Stimulated activated naive CD4-positive, alpha-beta T cell treated with Interleukin-2 at 50 U/mL for 16 hours (primary cell): ENCODE data around the gene DQX1.
A peak's percentile ranks its signal among the peaks of the same experiment; 100 is the strongest.

Experiments used
- DNase-seq: peaks from one replicate; lab custom pipeline; 2025; lab: John Stamatoyannopoulos, UW

The DQX1 gene

GRCh38 chr2:74507926-74508520 lies 18.0 kb downstream of the DQX1 start:
- no peak for DNase-seq

GRCh38 chr2:74507145-74507925 lies 18.7 kb downstream of the DQX1 start, which contains the start of gene PCGF1:
Gene PCGF1, minus strand, starts transcription at chr2:74507695. Its CDS starts 27 bp downstream, at chr2:74507668.
- DNase-seq: peak; percentile 98

GRCh38 chr2:74505448-74506246 lies 20.4 kb downstream of the DQX1 start:
- no peak for DNase-seq

GRCh38 chr2:74504591-74504990 lies 21.4 kb downstream of the DQX1 start:
- DNase-seq: no peak

- no peak for DNase-seq
Measured at GRCh38 chr2:74503506-74504475, 22.2 kb downstream of the DQX1 start.

- no peak for DNase-seq
Measured at GRCh38 chr2:74502720-74503505, 23.1 kb downstream of the DQX1 start.

- DNase-seq: no peak
Measured at GRCh38 chr2:74502147-74502719, 23.8 kb downstream of the DQX1 start.

GRCh38 chr2:74501335-74502071 lies 24.5 kb downstream of the DQX1 start:
- DNase-seq: no peak

GRCh38 chr2:74500578-74500946 lies 25.5 kb downstream of the DQX1 start:
- DNase-seq: no peak

- no peak for DNase-seq
Measured at GRCh38 chr2:74499940-74500577, 26.0 kb downstream of the DQX1 start.

- DNase-seq: peak; percentile 16
Measured at GRCh38 chr2:74499267-74499939, 26.6 kb downstream of the DQX1 start, which contains the start of gene LBX2. Gene LBX2, minus strand, starts transcription at chr2:74499603. Its CDS starts 66 bp downstream, at chr2:74499537.

- DNase-seq: no peak
Measured at GRCh38 chr2:74498500-74499266, 27.3 kb downstream of the DQX1 start.

- no peak for DNase-seq
Measured at GRCh38 chr2:74497777-74498499, 28.1 kb downstream of the DQX1 start.

- DNase-seq: no peak
Measured at GRCh38 chr2:74496997-74497776, 28.8 kb downstream of the DQX1 start.

- no peak for DNase-seq
Measured at GRCh38 chr2:74495440-74495839, 30.6 kb downstream of the DQX1 start.

GRCh38 chr2:74493546-74493945 lies 32.5 kb downstream of the DQX1 start:
- no peak for DNase-seq
